ENCODE data around the gene SAMD10. TPM values are rescaled to one million over a fixed set of nuclear protein-coding genes. Genes with fewer than 3 reads are reported as not detected.

Gene SAMD10
- total and polyA plus RNA-seq, 10 of the 15 experiments (the other 5 are each of a cell fraction or from before 2014, with no cell fraction given), result 1.3 to 51.4 (median 17.9) TPM

DNA sequence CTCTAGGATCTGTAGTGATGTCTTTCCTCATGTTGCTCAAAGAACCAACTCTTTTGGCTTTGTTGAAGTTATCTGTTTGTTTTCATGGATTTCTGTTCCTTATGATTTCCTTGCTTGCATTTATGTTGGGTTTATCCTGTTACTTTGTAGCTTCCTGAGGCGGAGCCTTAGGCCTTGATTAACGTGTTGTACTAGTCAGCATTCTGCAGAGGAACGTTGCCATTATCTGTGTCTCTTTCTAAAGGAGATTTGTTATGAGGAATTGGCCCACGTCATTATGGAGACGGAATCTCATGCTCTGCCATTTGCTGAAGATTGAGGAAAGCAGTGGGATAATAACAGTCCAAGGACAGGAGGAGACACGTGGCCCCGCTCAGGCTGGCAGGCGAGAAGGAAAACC, 53.1 kb downstream of the SAMD10 start (continued):
- TF ChIP-seq, protein P1, sequence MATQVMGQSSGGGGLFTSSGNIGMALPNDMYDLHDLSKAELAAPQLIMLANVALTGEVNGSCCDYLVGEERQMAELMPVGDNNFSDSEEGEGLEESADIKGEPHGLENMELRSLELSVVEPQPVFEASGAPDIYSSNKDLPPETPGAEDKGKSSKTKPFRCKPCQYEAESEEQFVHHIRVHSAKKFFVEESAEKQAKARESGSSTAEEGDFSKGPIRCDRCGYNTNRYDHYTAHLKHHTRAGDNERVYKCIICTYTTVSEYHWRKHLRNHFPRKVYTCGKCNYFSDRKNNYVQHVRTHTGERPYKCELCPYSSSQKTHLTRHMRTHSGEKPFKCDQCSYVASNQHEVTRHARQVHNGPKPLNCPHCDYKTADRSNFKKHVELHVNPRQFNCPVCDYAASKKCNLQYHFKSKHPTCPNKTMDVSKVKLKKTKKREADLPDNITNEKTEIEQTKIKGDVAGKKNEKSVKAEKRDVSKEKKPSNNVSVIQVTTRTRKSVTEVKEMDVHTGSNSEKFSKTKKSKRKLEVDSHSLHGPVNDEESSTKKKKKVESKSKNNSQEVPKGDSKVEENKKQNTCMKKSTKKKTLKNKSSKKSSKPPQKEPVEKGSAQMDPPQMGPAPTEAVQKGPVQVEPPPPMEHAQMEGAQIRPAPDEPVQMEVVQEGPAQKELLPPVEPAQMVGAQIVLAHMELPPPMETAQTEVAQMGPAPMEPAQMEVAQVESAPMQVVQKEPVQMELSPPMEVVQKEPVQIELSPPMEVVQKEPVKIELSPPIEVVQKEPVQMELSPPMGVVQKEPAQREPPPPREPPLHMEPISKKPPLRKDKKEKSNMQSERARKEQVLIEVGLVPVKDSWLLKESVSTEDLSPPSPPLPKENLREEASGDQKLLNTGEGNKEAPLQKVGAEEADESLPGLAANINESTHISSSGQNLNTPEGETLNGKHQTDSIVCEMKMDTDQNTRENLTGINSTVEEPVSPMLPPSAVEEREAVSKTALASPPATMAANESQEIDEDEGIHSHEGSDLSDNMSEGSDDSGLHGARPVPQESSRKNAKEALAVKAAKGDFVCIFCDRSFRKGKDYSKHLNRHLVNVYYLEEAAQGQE (IDR thresholded peaks at IDR 0.05; ENCODE audit: low read depth, low read length), result no peak

- no peak overlapping the region for H3K4me3 ChIP-seq
- in situ Hi-C loops (cut with MboI) (no loop called here), intact Hi-C loops (cut with micrococcal nuclease; ENCODE audit: unreplicated experiment) (no loop called here)
- no peak for FAIRE-seq
- ChIA-PET CTCF (no interaction called here), POLR2A (no interaction called here), RAD21 (ENCODE audit: unreplicated experiment) (no interaction called here), SMC1A (ENCODE audit: uncharacterized antibody, unreplicated experiment) (no interaction called here)
- WGBS (ENCODE audit: insufficient coverage, insufficient replicate concordance, low lambda C conversion rate, missing lambda C conversion rate), result 86% methylated on average over 9 of the region's 9 CpGs
- no peaks in the 10 kb centered on the region for H3K4me1 ChIP-seq (ENCODE audit: control insufficient read depth, insufficient read depth, low read length)
- no peaks in the 10 kb centered on the region for H3K79me2 ChIP-seq (ENCODE audit: control insufficient read depth, insufficient read depth, low read length)
- H3K4me2 ChIP-seq (ENCODE audit: control insufficient read depth, insufficient read depth), result no peak overlapping the region
- no peaks in the 10 kb centered on the region for H3K9me3 ChIP-seq (replicated peaks; ENCODE audit: control insufficient read depth, insufficient read depth, low read length)
- H3K27me3 ChIP-seq (replicated peaks in 1 of 2; ENCODE audit: control insufficient read depth in 2 of 2, insufficient read depth in 2 of 2, low read length in 1 of 2), result no peaks in the 10 kb centered on the region
- no peak for ATAC-seq
- H2AFZ ChIP-seq (ENCODE audit: control insufficient read depth, low read depth, low read length), result no peak overlapping the region
- DNase-seq (ENCODE audit: low read depth, low spot score), result no peak
- H3K9ac ChIP-seq (ENCODE audit: control insufficient read depth, insufficient read depth, low read length), result no peak overlapping the region
- peaks cover 10 to 11% of the 10 kb centered on the region in 2 experiments for H3K36me3 ChIP-seq (ENCODE audit: control insufficient read depth in 2 of 2, insufficient read depth in 2 of 2, low read length in 1 of 2)
- H3K27ac ChIP-seq (ENCODE audit: control insufficient read depth, insufficient read depth), result no peak overlapping the region
- no TSS peak for BruUV-seq (replicated peaks)
- no peaks in the 10 kb centered on the region for H4K20me1 ChIP-seq (ENCODE audit: control insufficient read depth, insufficient read depth)
- no peak for TF ChIP-seq MYC (IDR thresholded peaks at IDR 0.05; ENCODE audit: insufficient read depth, insufficient read length, insufficient replicate concordance, low read length, severe bottlenecking)
- no peak for TF ChIP-seq EED (IDR thresholded peaks at IDR 0.05; ENCODE audit: low read depth)
- TF ChIP-seq KLF5 (IDR thresholded peaks at IDR 0.05; ENCODE audit: partially characterized antibody), result no peak
- no peak for TF ChIP-seq ATF2 (IDR thresholded peaks at IDR 0.05; ENCODE audit: low read length)
- TF ChIP-seq SREBF2 (IDR thresholded peaks at IDR 0.05; ENCODE audit: low read length), result no peak
- no peak for TF ChIP-seq WRNIP1 (IDR thresholded peaks at IDR 0.05; ENCODE audit: borderline replicate concordance, low read depth, low read length)
- TF ChIP-seq TCF7 (IDR thresholded peaks at IDR 0.05; ENCODE audit: borderline replicate concordance), result no peak
- TF ChIP-seq, protein P2, sequence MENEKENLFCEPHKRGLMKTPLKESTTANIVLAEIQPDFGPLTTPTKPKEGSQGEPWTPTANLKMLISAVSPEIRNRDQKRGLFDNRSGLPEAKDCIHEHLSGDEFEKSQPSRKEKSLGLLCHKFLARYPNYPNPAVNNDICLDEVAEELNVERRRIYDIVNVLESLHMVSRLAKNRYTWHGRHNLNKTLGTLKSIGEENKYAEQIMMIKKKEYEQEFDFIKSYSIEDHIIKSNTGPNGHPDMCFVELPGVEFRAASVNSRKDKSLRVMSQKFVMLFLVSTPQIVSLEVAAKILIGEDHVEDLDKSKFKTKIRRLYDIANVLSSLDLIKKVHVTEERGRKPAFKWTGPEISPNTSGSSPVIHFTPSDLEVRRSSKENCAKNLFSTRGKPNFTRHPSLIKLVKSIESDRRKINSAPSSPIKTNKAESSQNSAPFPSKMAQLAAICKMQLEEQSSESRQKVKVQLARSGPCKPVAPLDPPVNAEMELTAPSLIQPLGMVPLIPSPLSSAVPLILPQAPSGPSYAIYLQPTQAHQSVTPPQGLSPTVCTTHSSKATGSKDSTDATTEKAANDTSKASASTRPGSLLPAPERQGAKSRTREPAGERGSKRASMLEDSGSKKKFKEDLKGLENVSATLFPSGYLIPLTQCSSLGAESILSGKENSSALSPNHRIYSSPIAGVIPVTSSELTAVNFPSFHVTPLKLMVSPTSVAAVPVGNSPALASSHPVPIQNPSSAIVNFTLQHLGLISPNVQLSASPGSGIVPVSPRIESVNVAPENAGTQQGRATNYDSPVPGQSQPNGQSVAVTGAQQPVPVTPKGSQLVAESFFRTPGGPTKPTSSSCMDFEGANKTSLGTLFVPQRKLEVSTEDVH (IDR thresholded peaks at IDR 0.05; ENCODE audit: low read depth, partially characterized antibody), result no peak
- TF ChIP-seq, protein P3, sequence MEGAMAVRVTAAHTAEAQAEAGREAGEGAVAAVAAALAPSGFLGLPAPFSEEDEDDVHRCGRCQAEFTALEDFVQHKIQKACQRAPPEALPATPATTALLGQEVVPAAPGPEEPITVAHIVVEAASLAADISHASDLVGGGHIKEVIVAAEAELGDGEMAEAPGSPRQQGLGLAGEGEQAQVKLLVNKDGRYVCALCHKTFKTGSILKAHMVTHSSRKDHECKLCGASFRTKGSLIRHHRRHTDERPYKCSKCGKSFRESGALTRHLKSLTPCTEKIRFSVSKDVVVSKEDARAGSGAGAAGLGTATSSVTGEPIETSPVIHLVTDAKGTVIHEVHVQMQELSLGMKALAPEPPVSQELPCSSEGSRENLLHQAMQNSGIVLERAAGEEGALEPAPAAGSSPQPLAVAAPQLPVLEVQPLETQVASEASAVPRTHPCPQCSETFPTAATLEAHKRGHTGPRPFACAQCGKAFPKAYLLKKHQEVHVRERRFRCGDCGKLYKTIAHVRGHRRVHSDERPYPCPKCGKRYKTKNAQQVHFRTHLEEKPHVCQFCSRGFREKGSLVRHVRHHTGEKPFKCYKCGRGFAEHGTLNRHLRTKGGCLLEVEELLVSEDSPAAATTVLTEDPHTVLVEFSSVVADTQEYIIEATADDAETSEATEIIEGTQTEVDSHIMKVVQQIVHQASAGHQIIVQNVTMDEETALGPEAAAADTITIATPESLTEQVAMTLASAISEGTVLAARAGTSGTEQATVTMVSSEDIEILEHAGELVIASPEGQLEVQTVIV (IDR thresholded peaks at IDR 0.05; ENCODE audit: borderline replicate concordance, partially characterized antibody), result no peak
- no peak for TF ChIP-seq FOXK2 (IDR thresholded peaks at IDR 0.05)
- TF ChIP-seq RAD21 (IDR thresholded peaks at IDR 0.05; ENCODE audit: insufficient read depth, low read depth, low read length), result no peak
- TF ChIP-seq TCF12 (IDR thresholded peaks at IDR 0.05; ENCODE audit: low read depth, low read length), result no peak
Measured at GRCh38 chr20:63924241-63924640, 55.2 kb downstream of the SAMD10 start.

All from GM12878 (cell line).